T-cell (primary cell): ENCODE data around the gene VDAC2. TPM values are rescaled to one million over a fixed set of nuclear protein-coding genes. Genes with fewer than 3 reads are reported as not detected.

Experiments used
- ATAC-seq, 4 experiments: fragments of 200-7000 bp in 3 of 4; fragments of 150-1000 bp in 1 of 4; cut with Tn5 transposase; replicated peaks in 1 of 4; 1 replicate in 3 of 4; 2 replicates in 1 of 4; pipeline ENCODE4 v1.10.0; 2021; ENCODE audit warnings: moderate library complexity in 3 of 4, mild to moderate bottlenecking in 2 of 4, moderate number of reproducible peaks in 1 of 4
- CTCF ChIA-PET, 2 donors: fragments of 300-600 bp; sonication (Branson Sonifier 250); formaldehyde crosslinking; loops; one replicate each; lab custom pipeline; 2022; ENCODE audit warnings: antibody characterized with exemption in 2 of 2; lab: Charles Lee
- POLR2A ChIA-PET, 2 donors: fragments of 300-600 bp; sonication (Branson Sonifier 250); formaldehyde crosslinking; loops; one replicate each; lab custom pipeline; 2022; ENCODE audit warnings: antibody characterized with exemption in 2 of 2; lab: Charles Lee
- DNase-seq, 35 experiments: peaks; one replicate each; pipeline versions ENCODE4 v3.0.0 to v3.0.0-alpha.2; 2013 to 2023
- H3K27ac ChIP-seq: one replicate; pipeline ENCODE4 v1.5.1; 2013; ENCODE audit warnings: low read length
- H3K27me3 ChIP-seq, 2 experiments: replicated peaks in 1 of 2; 1 replicate in 1 of 2; 2 replicates in 1 of 2; pipeline versions ENCODE4 v1.6.1 to v1.7.0; 2013; ENCODE audit warnings: low read length in 1 of 2, mixed read lengths in 1 of 2; ENCODE audit not compliant: control insufficient read depth in 2 of 2, insufficient read depth in 2 of 2; ENCODE audit errors: extremely low read depth in 1 of 2
- H3K36me3 ChIP-seq, 2 donors: 1 replicate in 1 of 2; 2 replicates in 1 of 2; pipeline versions ENCODE4 v1.6.1 to v1.7.0; 2013; ENCODE audit warnings: low read length in 1 of 2; ENCODE audit not compliant: control insufficient read depth in 2 of 2, insufficient read depth in 1 of 2; ENCODE audit errors: extremely low read depth in 1 of 2
- H3K4me1 ChIP-seq, 2 experiments: 1 replicate in 1 of 2; 2 replicates in 1 of 2; pipeline versions ENCODE4 v1.6.1 to v1.7.0; 2013; ENCODE audit warnings: low read length in 2 of 2, mixed read lengths in 1 of 2; ENCODE audit not compliant: insufficient read depth in 2 of 2, control insufficient read depth in 1 of 2; ENCODE audit errors: extremely low read depth in 1 of 2
- H3K4me3 ChIP-seq, 2 donors: 1 replicate in 1 of 2; 2 replicates in 1 of 2; pipeline versions ENCODE4 v1.5.1 to v1.7.0; 2013; ENCODE audit warnings: mild to moderate bottlenecking in 2 of 2, low read length in 1 of 2, moderate library complexity in 1 of 2; ENCODE audit not compliant: control insufficient read depth in 1 of 2; ENCODE audit errors: extremely low read depth in 1 of 2
- H3K9me3 ChIP-seq: 2 replicates; pipeline ENCODE4 v1.7.0; 2013
- H3K27ac Mint-ChIP-seq, 2 donors: one replicate each; pipeline ENCODE4 v1.8.0; 2020 to 2021; ENCODE audit warnings: mild to moderate bottlenecking in 2 of 2, mixed read lengths in 2 of 2
- H3K27me3 Mint-ChIP-seq, 2 donors: one replicate each; pipeline ENCODE4 v1.8.0; 2021 to 2022; ENCODE audit warnings: mixed read lengths in 2 of 2
- H3K36me3 Mint-ChIP-seq: one replicate; pipeline ENCODE4 v1.8.0; 2021; ENCODE audit warnings: mixed read lengths
- H3K4me1 Mint-ChIP-seq, 3 donors: one replicate each; pipeline ENCODE4 v1.8.0; 2020 to 2022; ENCODE audit warnings: mixed read lengths in 3 of 3, mild to moderate bottlenecking in 1 of 3
- H3K4me3 Mint-ChIP-seq, 3 donors: one replicate each; pipeline ENCODE4 v1.8.0; 2020 to 2022; ENCODE audit warnings: mild to moderate bottlenecking in 3 of 3, mixed read lengths in 3 of 3, moderate library complexity in 3 of 3
- H3K9me3 Mint-ChIP-seq, 3 donors: one replicate each; pipeline ENCODE4 v1.8.0; 2020 to 2022; ENCODE audit warnings: mixed read lengths in 3 of 3
- WGBS: methylation state at CpG from one replicate; pipeline ENCODE4 v1.1.5; 2013; ENCODE audit warnings: missing lambda C conversion rate; ENCODE audit not compliant: insufficient coverage; 5-methylcytosine and 5-hydroxymethylcytosine counted together
- total RNA-seq, 35 experiments: library from RNA in 6 of 35; stranded (reverse) in 6 of 35; fragments of 120-200 nt in 1 of 35; gene quantifications; one replicate each; pipeline versions ENCODE4 v1.2.1 to v1.2.4 and lab custom pipeline; 2013 to 2026

The VDAC2 gene, protein sequence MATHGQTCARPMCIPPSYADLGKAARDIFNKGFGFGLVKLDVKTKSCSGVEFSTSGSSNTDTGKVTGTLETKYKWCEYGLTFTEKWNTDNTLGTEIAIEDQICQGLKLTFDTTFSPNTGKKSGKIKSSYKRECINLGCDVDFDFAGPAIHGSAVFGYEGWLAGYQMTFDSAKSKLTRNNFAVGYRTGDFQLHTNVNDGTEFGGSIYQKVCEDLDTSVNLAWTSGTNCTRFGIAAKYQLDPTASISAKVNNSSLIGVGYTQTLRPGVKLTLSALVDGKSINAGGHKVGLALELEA
- total RNA-seq (100 to 1,000 TPM in 2 of 5 donors, 10 to 100 TPM in 3; 82.8 to 111 (median 86.8) TPM), total RNA-seq (lab: John Stamatoyannopoulos, UW) (52.5 to 192 (median 87.7) reads per million in 29 experiments)
- total RNA-seq (2013), result 87.5 TPM

DNA sequence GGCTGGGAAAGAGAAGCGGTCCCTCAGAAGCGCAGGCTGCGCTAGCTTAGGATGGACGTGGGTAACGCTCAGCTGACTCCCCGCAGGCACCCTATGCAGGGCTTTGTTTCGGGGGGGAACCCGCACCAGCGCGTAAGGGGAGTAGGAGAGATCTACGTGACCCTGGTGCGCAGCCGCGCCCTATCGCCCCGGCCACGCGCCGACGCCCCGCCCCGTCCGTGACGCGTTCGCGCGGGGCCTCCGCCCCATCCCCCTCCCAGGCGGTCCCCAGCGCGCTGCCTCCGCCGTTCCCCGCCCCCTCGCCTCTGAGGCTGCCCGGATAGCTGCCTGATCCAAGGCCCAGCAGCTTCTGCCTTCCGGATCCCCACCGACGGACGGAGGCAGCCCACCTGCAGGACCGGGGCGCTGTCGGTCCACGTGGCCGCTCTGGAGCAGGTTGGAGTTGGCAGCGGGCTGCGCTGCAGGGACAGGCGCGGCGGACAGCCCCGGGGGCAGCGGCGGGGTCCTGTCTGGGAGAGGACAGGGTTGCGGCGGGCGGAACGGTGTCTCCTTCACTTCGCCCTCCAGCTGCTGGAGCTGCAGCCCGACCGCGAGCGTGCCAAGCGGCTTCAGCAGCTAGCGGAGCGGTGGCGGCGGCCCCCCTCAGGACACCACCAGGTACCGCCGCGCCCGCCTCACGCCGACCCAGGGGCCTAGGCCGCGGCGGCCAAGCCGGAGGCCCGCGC lies at the start of gene VDAC2:
Gene VDAC2, plus strand, starts transcription at position 515 of the 725 bp plus-strand sequence. CDS start 363 bp downstream, outside the sequence.
- H3K36me3 ChIP-seq, result peaks cover 0 to 30% of the 10 kb centered on the region in 2 donors
- under 1% methylated on average over 78 of the region's 80 CpGs for WGBS
- peak within 1 kb of the TSS; percentile 90 to 100 (median 98) for H3K4me3 Mint-ChIP-seq
- no peaks in the 10 kb centered on the region for H3K9me3 ChIP-seq
- H3K4me3 ChIP-seq, result peak within 1 kb of the TSS; percentile 91 to 94
- H3K36me3 Mint-ChIP-seq, result peaks cover 20% of the 10 kb centered on the region
- peak; percentile 88 to 99 (median 93) for DNase-seq
- ChIA-PET CTCF (interaction anchor here (0.7 to 5.0 kb wide), 13 partner anchors 16 to 1269 kb away, joined by 3 to 74 read pairs (median 4); partner anchors contain the start of genes COMTD1 (in 1 of the 2) and KAT6B (in 1 of the 2)), POLR2A (interaction anchor here (0.5 to 2.1 kb wide), 14 partner anchors 11 to 1466 kb away, joined by 3 to 9 read pairs (median 4); partner anchors contain the start of gene SAMD8 (in 2 of the 2))
- H3K27ac Mint-ChIP-seq, result peak within 1 kb of the TSS; percentile 100
- peaks cover 14 to 33% of the 10 kb centered on the region in 2 experiments for H3K4me1 ChIP-seq
- peak; percentile 87 to 94 (median 92) for ATAC-seq
- H3K9me3 Mint-ChIP-seq, result no peaks in the 10 kb centered on the region
- H3K4me1 Mint-ChIP-seq, result peaks cover 31 to 34% (median 32%) of the 10 kb centered on the region in 3 donors
- H3K27me3 Mint-ChIP-seq, result no peaks in the 10 kb centered on the region
- H3K27me3 ChIP-seq, result no peaks in the 10 kb centered on the region
- H3K27ac ChIP-seq, result peak within 1 kb of the TSS; percentile 99

DNA sequence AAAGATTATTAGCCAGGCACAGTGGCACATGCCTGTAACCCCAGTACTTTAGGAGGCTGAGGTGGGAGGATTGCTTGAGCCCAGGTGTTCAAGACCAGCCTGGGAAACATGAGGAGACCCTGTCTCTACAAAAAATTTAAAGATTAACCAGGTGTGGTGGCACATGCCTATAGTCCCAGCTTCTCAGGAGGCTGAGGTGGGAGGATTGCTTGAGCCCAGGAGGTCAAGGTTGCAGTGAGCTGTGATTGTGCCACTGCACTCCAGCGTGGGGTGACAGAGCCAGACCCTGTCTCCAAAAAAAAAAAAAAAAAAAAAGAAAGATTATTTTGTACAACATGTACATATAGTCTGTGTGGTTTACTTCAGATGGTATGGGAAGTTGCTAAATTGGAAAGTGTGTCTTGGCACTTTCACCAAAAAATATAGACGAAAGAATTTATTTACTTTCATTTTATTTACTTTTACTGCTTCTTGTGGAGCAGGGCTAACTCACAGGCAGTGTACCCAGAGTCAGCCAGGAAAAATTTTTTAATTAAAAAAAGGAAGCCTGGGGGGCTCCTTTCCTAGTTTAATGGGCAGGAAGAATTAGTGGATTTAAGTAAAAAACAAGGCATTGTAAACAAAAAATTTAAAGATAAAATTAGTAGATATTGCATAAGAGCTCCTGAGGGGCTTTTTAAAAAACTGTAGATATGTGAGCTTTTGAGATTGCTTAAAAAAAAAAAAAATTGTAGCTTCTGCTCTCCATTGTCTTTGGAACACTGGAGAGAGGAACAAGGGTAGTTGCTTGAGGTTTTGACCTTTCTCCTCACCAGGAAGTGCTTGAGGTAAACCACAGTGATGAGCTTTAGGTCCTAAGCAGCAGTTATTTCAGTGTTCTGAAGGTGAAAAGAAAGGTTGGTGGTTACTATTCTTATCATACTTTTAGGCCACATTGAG lies 44.6 kb upstream of the VDAC2 start:
- Histone ChIP-seq H3K27ac (peak overlapping the region; percentile 72), H3K36me3 (peaks cover 0 to 5% of the 10 kb centered on the region in 2 donors), H3K9me3 (no peaks in the 10 kb centered on the region), H3K27me3 (no peaks in the 10 kb centered on the region), H3K4me3 (no peak overlapping the region), H3K4me1 (peaks cover 16 to 24% of the 10 kb centered on the region in 2 experiments)
- ChIA-PET CTCF (interaction anchor here (0.6 to 1.4 kb wide), 6 partner anchors 21 to 71 kb away, joined by 3 to 6 read pairs (median 4); partner anchors contain the start of gene VDAC2 (in 1 of the 2)), POLR2A (interaction anchor here (0.6 to 0.7 kb wide), 6 partner anchors 16 to 1541 kb away, joined by 3 to 8 read pairs (median 3); no protein-coding TSS in a partner anchor)
- ATAC-seq (peak; percentile 58 to 86 (median 76)), DNase-seq (peak in 1 of 35 experiments; percentile 41)
- no CpG with 5 or more reads among the region's 2 CpGs for WGBS
- Mint-ChIP-seq H3K4me3 (peak overlapping the region; percentile 45 to 61 (median 49)), H3K36me3 (peaks cover 12% of the 10 kb centered on the region), H3K4me1 (peaks cover 48 to 57% (median 49%) of the 10 kb centered on the region in 3 donors), H3K9me3 (no peaks in the 10 kb centered on the region), H3K27me3 (no peaks in the 10 kb centered on the region), H3K27ac (peak overlapping the region; percentile 88 to 90)

DNA sequence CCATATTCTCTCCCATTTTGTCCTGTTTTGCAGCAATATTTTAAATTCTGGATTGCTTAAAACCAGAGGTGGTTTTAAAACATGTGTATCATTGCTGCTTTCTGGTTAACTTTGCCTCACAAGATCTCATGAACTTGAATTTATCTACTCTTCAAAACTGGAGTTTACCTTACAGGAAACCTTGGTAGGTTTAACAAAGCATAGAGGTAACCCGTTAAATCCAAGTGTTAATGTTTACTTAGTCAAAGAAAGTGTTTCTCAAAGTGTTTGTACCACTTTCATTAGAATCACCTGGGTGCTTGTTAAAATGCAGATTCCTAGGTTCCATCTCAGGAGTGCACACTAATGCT lies 44.0 kb upstream of the VDAC2 start:
- peak overlapping the region; percentile 45 to 61 (median 49) for H3K4me3 Mint-ChIP-seq
- H3K36me3 Mint-ChIP-seq, result peaks cover 8% of the 10 kb centered on the region
- peak overlapping the region; percentile 88 to 90 for H3K27ac Mint-ChIP-seq
- peak; percentile 42 to 64 (median 50) for ATAC-seq
- H3K27me3 Mint-ChIP-seq, result no peaks in the 10 kb centered on the region
- WGBS, result no CpG with 5 or more reads among the region's 1 CpG
- Histone ChIP-seq H3K4me1 (peaks cover 16 to 24% of the 10 kb centered on the region in 2 experiments), H3K36me3 (peaks cover 0 to 5% of the 10 kb centered on the region in 2 donors), H3K9me3 (no peaks in the 10 kb centered on the region), H3K27me3 (no peaks in the 10 kb centered on the region), H3K27ac (peak overlapping the region; percentile 72), H3K4me3 (no peak overlapping the region)
- H3K4me1 Mint-ChIP-seq, result peaks cover 46 to 57% (median 49%) of the 10 kb centered on the region in 3 donors
- DNase-seq, result no peak
- ChIA-PET POLR2A (no interaction called here), CTCF (interaction anchor here (0.6 to 1.4 kb wide), 5 partner anchors 21 to 70 kb away, joined by 3 to 6 read pairs (median 3); partner anchors contain the start of gene VDAC2 (in 1 of the 2))
- no peaks in the 10 kb centered on the region for H3K9me3 Mint-ChIP-seq

DNA sequence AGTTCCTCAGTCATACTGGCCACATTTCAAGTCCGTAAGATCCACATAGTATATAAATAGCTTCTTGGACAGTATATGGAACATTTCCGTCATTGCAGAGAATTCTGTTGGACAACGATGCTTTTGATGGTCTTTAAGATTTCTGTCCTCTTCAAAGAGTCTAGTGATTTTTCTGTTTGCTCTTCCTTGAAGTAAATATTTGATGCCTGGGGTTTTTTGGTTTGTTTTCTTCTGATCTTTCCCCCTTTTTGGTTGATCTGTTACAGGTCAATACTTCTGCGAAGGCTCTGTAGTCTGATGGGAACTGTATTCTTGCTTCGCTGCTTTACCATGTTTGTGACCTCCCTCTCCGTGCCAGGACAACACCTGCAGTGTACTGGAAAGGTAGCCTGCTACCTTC lies 42.3 kb upstream of the VDAC2 start:
- WGBS, result 100% methylated on average over 1 of the region's 6 CpGs
- peaks cover 0 to 10% of the 10 kb centered on the region in 2 donors for H3K36me3 ChIP-seq
- H3K4me3 ChIP-seq, result no peak overlapping the region
- ATAC-seq (no peak), DNase-seq (no peak)
- Mint-ChIP-seq H3K9me3 (no peaks in the 10 kb centered on the region), H3K4me1 (peaks cover 44 to 57% (median 49%) of the 10 kb centered on the region in 3 donors), H3K27me3 (no peaks in the 10 kb centered on the region), H3K4me3 (peak overlapping the region in 1 of 3 donors; percentile 61), H3K27ac (peak overlapping the region; percentile 65 to 88), H3K36me3 (peaks cover 8% of the 10 kb centered on the region)
- no peaks in the 10 kb centered on the region for H3K9me3 ChIP-seq
- ChIA-PET POLR2A (interaction anchor here in 1 of 2 donors (0.7 kb wide), 1 partner anchor 54 kb away, joined by 10 read pairs; no protein-coding TSS in a partner anchor), CTCF (interaction anchor here in 1 of 2 donors (0.6 kb wide), 1 partner anchor 22 kb away, joined by 3 read pairs; no protein-coding TSS in a partner anchor)
- H3K4me1 ChIP-seq, result peaks cover 16 to 24% of the 10 kb centered on the region in 2 experiments
- no peaks in the 10 kb centered on the region for H3K27me3 ChIP-seq
- H3K27ac ChIP-seq, result peak overlapping the region; percentile 15

DNA sequence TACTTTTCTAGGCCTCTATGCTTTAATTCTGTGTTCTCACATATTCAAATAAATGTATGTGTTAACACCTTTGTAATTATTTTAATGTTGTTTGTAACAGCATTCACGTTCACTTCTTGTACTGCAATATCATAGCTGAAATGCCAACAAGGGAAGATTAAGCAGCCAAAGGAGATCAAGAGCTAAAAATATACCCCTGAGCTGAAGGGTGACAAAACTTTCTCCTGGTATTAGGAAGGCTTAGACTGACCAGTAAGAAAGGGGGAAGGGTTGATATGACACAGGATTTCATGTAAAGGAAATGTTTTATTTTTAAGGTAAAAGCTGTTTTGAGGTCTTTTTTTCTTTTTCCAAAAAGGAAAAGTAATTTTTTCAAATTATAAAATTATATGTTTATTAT lies 40.4 kb upstream of the VDAC2 start:
- Histone ChIP-seq H3K36me3 (peaks cover 0 to 13% of the 10 kb centered on the region in 2 donors), H3K4me1 (peaks cover 16 to 24% of the 10 kb centered on the region in 2 experiments), H3K9me3 (no peaks in the 10 kb centered on the region), H3K27me3 (no peaks in the 10 kb centered on the region), H3K27ac (no peak overlapping the region), H3K4me3 (no peak overlapping the region)
- DNase-seq (no peak), ATAC-seq (no peak)
- peaks cover 18% of the 10 kb centered on the region for H3K36me3 Mint-ChIP-seq
- H3K4me3 Mint-ChIP-seq, result no peak overlapping the region
- peak overlapping the region in 1 of 2 donors; percentile 75 for H3K27ac Mint-ChIP-seq
- POLR2A ChIA-PET, result no interaction called here
- CTCF ChIA-PET, result interaction anchor here (0.7 to 1.6 kb wide), 2 partner anchors 39 to 65 kb away, joined by 3 read pairs; partner anchors contain the start of gene COMTD1 (in 1 of the 2)
- H3K4me1 Mint-ChIP-seq, result peaks cover 38 to 47% (median 42%) of the 10 kb centered on the region in 3 donors
- no peaks in the 10 kb centered on the region for H3K9me3 Mint-ChIP-seq
- no CpG with 5 or more reads among the region's 1 CpG for WGBS
- no peaks in the 10 kb centered on the region for H3K27me3 Mint-ChIP-seq
